ENCODE results near the gene LRCH3.

- TF ChIP-seq, protein P1, sequence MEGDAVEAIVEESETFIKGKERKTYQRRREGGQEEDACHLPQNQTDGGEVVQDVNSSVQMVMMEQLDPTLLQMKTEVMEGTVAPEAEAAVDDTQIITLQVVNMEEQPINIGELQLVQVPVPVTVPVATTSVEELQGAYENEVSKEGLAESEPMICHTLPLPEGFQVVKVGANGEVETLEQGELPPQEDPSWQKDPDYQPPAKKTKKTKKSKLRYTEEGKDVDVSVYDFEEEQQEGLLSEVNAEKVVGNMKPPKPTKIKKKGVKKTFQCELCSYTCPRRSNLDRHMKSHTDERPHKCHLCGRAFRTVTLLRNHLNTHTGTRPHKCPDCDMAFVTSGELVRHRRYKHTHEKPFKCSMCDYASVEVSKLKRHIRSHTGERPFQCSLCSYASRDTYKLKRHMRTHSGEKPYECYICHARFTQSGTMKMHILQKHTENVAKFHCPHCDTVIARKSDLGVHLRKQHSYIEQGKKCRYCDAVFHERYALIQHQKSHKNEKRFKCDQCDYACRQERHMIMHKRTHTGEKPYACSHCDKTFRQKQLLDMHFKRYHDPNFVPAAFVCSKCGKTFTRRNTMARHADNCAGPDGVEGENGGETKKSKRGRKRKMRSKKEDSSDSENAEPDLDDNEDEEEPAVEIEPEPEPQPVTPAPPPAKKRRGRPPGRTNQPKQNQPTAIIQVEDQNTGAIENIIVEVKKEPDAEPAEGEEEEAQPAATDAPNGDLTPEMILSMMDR (IDR thresholded peaks at IDR 0.05), result no peak
- no peak for TF ChIP-seq POLR2A (IDR thresholded peaks at IDR 0.05)
- no peak for TF ChIP-seq POLR2AphosphoS5 (IDR thresholded peaks at IDR 0.05)
Measured at GRCh38 chr3:197746209-197746608, 44.8 kb upstream of the LRCH3 start.
